Stimulated activated CD4-positive, alpha-beta T cell treated with anti-CD3 and anti-CD28 coated beads, Interleukin-2, amount 100 ng/mL, for 4 hours (primary cell): Measurements from ENCODE around the gene MNAT1.
"Not testable (repeated sequence)": the region's sequence is repeated elsewhere in the genome, so short reads cannot be mapped to it uniquely, and the experiment has no call there.

Experiments used
- DNase-seq: peaks from one replicate; pipeline ENCODE4 v3.0.0-alpha.2; 2020; ENCODE audit warnings: low read depth

MNAT1 gene

GRCh38 chr14:60805841-60806430, 71.4 kb downstream of the MNAT1 start:
- DNase-seq, result no peak

GRCh38 chr14:60807247-60807646, 72.7 kb downstream of the MNAT1 start:
- DNase-seq, result no peak

- DNase-seq, result no peak
These were observed 73.4 kb downstream of the MNAT1 start for GRCh38 chr14:60807971-60808370.

- no peak for DNase-seq
These were observed 78.4 kb downstream of the MNAT1 start for GRCh38 chr14:60812987-60813386.

GRCh38 chr14:60815371-60815770, 80.8 kb downstream of the MNAT1 start:
- no peak for DNase-seq

GRCh38 chr14:60817113-60817512, 82.6 kb downstream of the MNAT1 start:
- no peak for DNase-seq

GRCh38 chr14:60819575-60819974, 85.0 kb downstream of the MNAT1 start:
- no peak for DNase-seq

- no peak for DNase-seq
These were observed 104.0 kb downstream of the MNAT1 start for GRCh38 chr14:60838601-60839000.

GRCh38 chr14:60839057-60839456, 104.5 kb downstream of the MNAT1 start:
- DNase-seq, result no peak

- no peak for DNase-seq
These were observed 105.1 kb downstream of the MNAT1 start for GRCh38 chr14:60839657-60840056.

- no peak for DNase-seq
These were observed 105.8 kb downstream of the MNAT1 start for GRCh38 chr14:60840313-60840712.

GRCh38 chr14:60845523-60845922, 111.0 kb downstream of the MNAT1 start:
- no peak for DNase-seq

- DNase-seq, result no peak
These were observed 113.5 kb downstream of the MNAT1 start for GRCh38 chr14:60848066-60848465.

GRCh38 chr14:60851692-60852091, 117.1 kb downstream of the MNAT1 start:
- DNase-seq, result not testable (repeated sequence)

- DNase-seq, result no peak
These were observed 121.5 kb downstream of the MNAT1 start for GRCh38 chr14:60856111-60856510.

- no peak for DNase-seq
These were observed 125.0 kb downstream of the MNAT1 start for GRCh38 chr14:60859525-60859924.

- DNase-seq, result no peak
These were observed 127.1 kb downstream of the MNAT1 start for GRCh38 chr14:60861545-60862140.

- no peak for DNase-seq
These were observed 127.7 kb downstream of the MNAT1 start for GRCh38 chr14:60862283-60862682.

GRCh38 chr14:60863249-60863648, 128.7 kb downstream of the MNAT1 start:
- no peak for DNase-seq

- no peak for DNase-seq
These were observed 131.0 kb downstream of the MNAT1 start for GRCh38 chr14:60865378-60866127.

- DNase-seq, result no peak
These were observed 133.1 kb downstream of the MNAT1 start for GRCh38 chr14:60867503-60868172.

GRCh38 chr14:60878121-60878520, 143.6 kb downstream of the MNAT1 start:
- DNase-seq, result no peak

GRCh38 chr14:60878536-60878935, 144.0 kb downstream of the MNAT1 start:
- no peak for DNase-seq
